Esophagus (tissue), 2 donors: ENCODE measurements around the gene COL8A1. TPM values are rescaled to one million over a fixed set of nuclear protein-coding genes. Genes with fewer than 3 reads are reported as not detected.

Experiments
- H3K27ac ChIP-seq, 2 donors: one replicate each; pipeline ENCODE4 v1.5.1; 2013; ENCODE audit warnings: low read depth in 2 of 2, mild to moderate bottlenecking in 2 of 2, inconsistent platforms in 1 of 2, low read length in 1 of 2, moderate library complexity in 1 of 2
- H3K27me3 ChIP-seq, 2 donors: one replicate each; pipeline ENCODE4 v1.6.1; 2013; ENCODE audit warnings: low read length in 2 of 2, control low read depth in 1 of 2, mild to moderate bottlenecking in 1 of 2; ENCODE audit not compliant: insufficient read depth in 2 of 2, control insufficient read depth in 1 of 2
- H3K36me3 ChIP-seq, 2 donors: one replicate each; pipeline ENCODE4 v1.6.1; 2013; ENCODE audit warnings: low read length in 1 of 2; ENCODE audit not compliant: control insufficient read depth in 2 of 2, insufficient read depth in 2 of 2
- H3K4me1 ChIP-seq, 2 donors: one replicate each; pipeline ENCODE4 v1.6.1; 2013; ENCODE audit warnings: low read length in 1 of 2; ENCODE audit not compliant: control insufficient read depth in 2 of 2, insufficient read depth in 2 of 2
- H3K4me3 ChIP-seq, 2 donors: one replicate each; pipeline ENCODE4 v1.5.1; 2013; ENCODE audit warnings: low read length in 2 of 2, mild to moderate bottlenecking in 2 of 2, low read depth in 1 of 2, moderate library complexity in 1 of 2
- H3K9me3 ChIP-seq, 2 donors: one replicate each; pipeline ENCODE4 v1.6.1; 2013; ENCODE audit warnings: mild to moderate bottlenecking in 2 of 2, low read depth in 1 of 2, low read length in 1 of 2, moderate library complexity in 1 of 2; ENCODE audit not compliant: control insufficient read depth in 2 of 2, insufficient read depth in 1 of 2
- whole genome bisulfite sequencing, 2 donors: extraction: QIAGEN DNeasy Blood & Tissue Kit; methylation state at CpG; one replicate each; pipeline ENCODE4 v1.1.7; 2013; 5-methylcytosine and 5-hydroxymethylcytosine counted together
- polyA plus RNA-seq, 2 donors: library from polyadenylated mRNA; stranded (reverse); fragments of 200-250 nt; gene quantifications; one replicate each; pipeline ENCODE4 v1.2.3, GENCODE V29; 2013
- donor health status: healthy with polysubstance abuse.
- donor health status: Bipolar disorder and iron deficiency.

The COL8A1 gene
- polyA plus RNA-seq, 2 donors: 0.84 to 1.4 TPM

GRCh38 chr3:99794485-99794884 is 156.1 kb downstream of the COL8A1 start:
- no peak overlapping the region for H3K4me3 ChIP-seq
- no peaks in the 10 kb centered on the region for H3K27me3 ChIP-seq
- no peak overlapping the region for H3K27ac ChIP-seq
- WGBS, 2 donors: 91% methylated on average over 8 of the region's 8 CpGs
- no peaks in the 10 kb centered on the region for H3K4me1 ChIP-seq
- peaks cover 0 to 2% of the 10 kb centered on the region in 2 donors for H3K36me3 ChIP-seq
- no peaks in the 10 kb centered on the region for H3K9me3 ChIP-seq

GRCh38 chr3:99795573-99795972 is 157.2 kb downstream of the COL8A1 start:
- WGBS, 2 donors: 91 to 95% methylated on average over 15 of the region's 15 CpGs

GRCh38 chr3:99799422-99799821 is 161.0 kb downstream of the COL8A1 start:
- H3K4me3 ChIP-seq: no peak overlapping the region
- no peaks in the 10 kb centered on the region for H3K36me3 ChIP-seq
- 84 to 86% methylated on average over 4 of the region's 4 CpGs for WGBS, 2 donors
- no peaks in the 10 kb centered on the region for H3K4me1 ChIP-seq
- no peaks in the 10 kb centered on the region for H3K27me3 ChIP-seq
- H3K27ac ChIP-seq: no peak overlapping the region
- peaks cover 0 to 3% of the 10 kb centered on the region in 2 donors for H3K9me3 ChIP-seq

More at GRCh38 chr3:99795573-99795972, 157.2 kb downstream of the COL8A1 start:
- Histone ChIP-seq H3K36me3 (peaks cover 0 to 2% of the 10 kb centered on the region in 2 donors), H3K4me3 (no peak overlapping the region), H3K27ac (no peak overlapping the region), H3K4me1 (no peaks in the 10 kb centered on the region), H3K9me3 (no peaks in the 10 kb centered on the region), H3K27me3 (no peaks in the 10 kb centered on the region)

GRCh38 chr3:99803297-99803696 is 164.9 kb downstream of the COL8A1 start:
- Histone ChIP-seq H3K4me1 (no peaks in the 10 kb centered on the region), H3K4me3 (no peak overlapping the region), H3K27me3 (no peaks in the 10 kb centered on the region), H3K27ac (no peak overlapping the region), H3K36me3 (no peaks in the 10 kb centered on the region), H3K9me3 (peaks cover 7 to 9% of the 10 kb centered on the region in 2 donors)
- 78 to 84% methylated on average over 1 of the region's 1 CpG for WGBS, 2 donors

GRCh38 chr3:99805160-99805559 is 166.8 kb downstream of the COL8A1 start:
- WGBS, 2 donors: 97 to 98% methylated on average over 2 of the region's 2 CpGs
- no peaks in the 10 kb centered on the region for H3K36me3 ChIP-seq
- no peak overlapping the region for H3K4me3 ChIP-seq
- H3K27me3 ChIP-seq: no peaks in the 10 kb centered on the region
- no peak overlapping the region for H3K27ac ChIP-seq
- H3K4me1 ChIP-seq: no peaks in the 10 kb centered on the region
- H3K9me3 ChIP-seq: peaks cover 7 to 9% of the 10 kb centered on the region in 2 donors

GRCh38 chr3:99808163-99808794 is 169.9 kb downstream of the COL8A1 start:
- Histone ChIP-seq H3K9me3 (peaks cover 7 to 9% of the 10 kb centered on the region in 2 donors), H3K4me3 (no peak overlapping the region), H3K27ac (no peak overlapping the region), H3K4me1 (no peaks in the 10 kb centered on the region), H3K36me3 (no peaks in the 10 kb centered on the region), H3K27me3 (no peaks in the 10 kb centered on the region)
- 49 to 51% methylated on average over 4 of the region's 4 CpGs for WGBS, 2 donors

- Histone ChIP-seq H3K36me3 (no peaks in the 10 kb centered on the region), H3K27ac (no peak overlapping the region), H3K9me3 (peaks cover 6 to 7% of the 10 kb centered on the region in 2 donors), H3K4me1 (no peaks in the 10 kb centered on the region), H3K4me3 (no peak overlapping the region), H3K27me3 (no peaks in the 10 kb centered on the region)
- WGBS, 2 donors: 83 to 89% methylated on average over 2 of the region's 2 CpGs
These were observed 171.2 kb downstream of the COL8A1 start for GRCh38 chr3:99809565-99809964.

- no peaks in the 10 kb centered on the region for H3K9me3 ChIP-seq
- no peaks in the 10 kb centered on the region for H3K36me3 ChIP-seq
- H3K4me3 ChIP-seq: no peak overlapping the region
- 88 to 94% methylated on average over 1 of the region's 1 CpG for WGBS, 2 donors
- no peaks in the 10 kb centered on the region for H3K4me1 ChIP-seq
- H3K27me3 ChIP-seq: no peaks in the 10 kb centered on the region
- no peak overlapping the region for H3K27ac ChIP-seq
These were observed 172.0 kb downstream of the COL8A1 start for GRCh38 chr3:99810403-99810802.

GRCh38 chr3:99817047-99817436 is 178.6 kb downstream of the COL8A1 start:
- Histone ChIP-seq H3K27me3 (no peaks in the 10 kb centered on the region), H3K27ac (peak overlapping the region; percentile 28 to 96), H3K36me3 (no peaks in the 10 kb centered on the region), H3K9me3 (no peaks in the 10 kb centered on the region), H3K4me3 (peak overlapping the region; percentile 72 to 87), H3K4me1 (no peaks in the 10 kb centered on the region)
- WGBS, 2 donors: 2 to 3% methylated on average over 15 of the region's 15 CpGs
